ENCODE results near the gene EPX. TPM values are rescaled to one million over a fixed set of nuclear protein-coding genes. Genes with fewer than 3 reads are reported as not detected.

EPX gene
- total RNA-seq, 1 donor from 2014 or later = not detected

DNA sequence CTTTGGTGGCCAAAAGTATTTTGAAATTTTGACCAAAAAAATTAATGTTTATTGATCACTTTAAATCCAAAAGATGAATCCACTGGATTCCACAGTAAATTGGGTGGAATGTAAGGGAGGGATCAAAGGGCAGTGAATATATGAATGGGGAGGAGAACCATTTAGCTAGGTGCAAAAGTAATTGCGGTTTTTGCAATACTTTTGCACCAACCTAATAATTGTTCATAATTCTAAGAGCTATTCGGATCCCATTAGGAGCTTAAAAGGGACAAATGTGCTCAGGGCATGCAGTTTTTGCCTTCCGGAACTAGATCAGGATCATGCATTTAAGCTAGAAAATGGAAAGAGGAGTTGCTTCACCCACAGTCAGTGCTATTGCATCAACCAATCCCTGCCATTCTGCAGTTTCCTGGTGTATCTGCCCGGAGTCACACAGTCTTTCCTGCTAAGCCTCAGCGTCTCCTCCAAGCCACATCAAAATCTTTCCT is 45.7 kb downstream of the EPX start, which contains the start of gene LPO:
Gene LPO, plus strand, starts transcription at position 438 of the 488 bp plus-strand sequence. CDS start 4,396 bp downstream, outside the sequence.
- Mint-ChIP-seq H3K4me3 (ENCODE audit: low read depth) (no peak within 1 kb of the TSS), H3K36me3 (ENCODE audit: low read depth) (no peaks in the 10 kb centered on the region), H3K27ac (no peak within 1 kb of the TSS), H3K4me1 (ENCODE audit: low read depth) (no peaks in the 10 kb centered on the region), H3K27me3 (ENCODE audit: low read depth) (peaks cover 61% of the 10 kb centered on the region), H3K9me3 (no peaks in the 10 kb centered on the region)
- DNase-seq (ENCODE audit: low spot score) = no peak
- intact Hi-C loops (cut with micrococcal nuclease) = no loop called here

DNA sequence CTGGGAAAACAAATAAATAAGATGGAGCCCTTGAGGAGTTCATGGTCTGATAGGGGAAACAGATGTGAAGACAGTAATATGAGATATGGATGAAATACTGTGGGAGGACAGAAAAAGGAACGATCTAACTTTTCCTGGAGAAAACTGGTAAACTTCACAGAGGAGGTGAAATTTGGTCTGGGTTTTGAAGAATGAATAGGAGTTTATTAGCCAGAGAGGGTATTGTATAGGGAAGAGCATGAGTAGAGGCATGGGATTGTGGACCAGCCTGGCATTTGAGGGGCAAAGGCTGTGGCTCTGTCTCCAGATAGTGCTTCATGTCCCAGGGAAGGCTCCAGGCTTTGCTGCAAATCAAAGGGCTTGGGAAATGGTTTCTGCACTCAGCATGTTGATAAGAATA is 47.5 kb downstream of the EPX start:
- Mint-ChIP-seq H3K9me3 (no peaks in the 10 kb centered on the region), H3K27ac (no peak overlapping the region), H3K27me3 (ENCODE audit: low read depth) (peaks cover 61% of the 10 kb centered on the region)

DNA sequence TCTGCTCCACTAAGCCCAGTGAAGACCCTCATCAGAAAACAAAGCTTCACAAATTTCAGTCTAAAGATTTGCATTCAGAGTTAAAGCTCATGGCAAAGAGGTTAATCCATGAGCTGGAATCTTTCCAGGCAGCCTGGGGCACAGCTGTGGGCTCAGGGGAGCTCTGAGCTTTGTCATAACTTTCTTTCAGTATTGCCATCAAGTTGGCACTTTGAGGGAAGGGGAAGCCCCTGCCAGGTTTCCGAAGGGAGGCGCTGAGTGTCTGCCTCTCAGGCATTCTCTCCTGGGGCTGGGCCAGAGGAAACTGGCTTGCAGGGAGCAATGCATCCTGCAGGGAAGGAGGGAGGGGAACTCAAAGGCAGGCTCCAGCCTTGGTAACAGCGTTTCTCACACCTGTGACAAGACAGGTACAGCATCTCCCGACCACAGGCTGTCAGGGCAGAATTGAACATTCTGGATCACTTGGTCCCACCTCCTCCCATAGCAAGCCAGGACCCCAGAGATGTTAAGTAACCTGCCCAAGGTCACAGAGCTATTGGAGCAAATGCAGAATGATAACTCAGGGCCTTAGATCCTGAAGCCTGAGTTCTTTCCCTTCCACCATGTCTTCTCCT is 49.8 kb downstream of the EPX start:
- H3K27me3 Mint-ChIP-seq (ENCODE audit: low read depth) = peaks cover 53% of the 10 kb centered on the region
- intact Hi-C loops (cut with micrococcal nuclease) = no loop called here
- no peak overlapping the region for H3K4me3 Mint-ChIP-seq (ENCODE audit: low read depth)
- H3K27ac Mint-ChIP-seq = no peak overlapping the region
- no peak for DNase-seq (ENCODE audit: low spot score)
- no peaks in the 10 kb centered on the region for H3K9me3 Mint-ChIP-seq
- H3K4me1 Mint-ChIP-seq (ENCODE audit: low read depth) = no peaks in the 10 kb centered on the region
- H3K36me3 Mint-ChIP-seq (ENCODE audit: low read depth) = no peaks in the 10 kb centered on the region

More for the DNA sequence above, 47.5 kb downstream of the EPX start:
- Mint-ChIP-seq H3K36me3 (ENCODE audit: low read depth) (no peaks in the 10 kb centered on the region), H3K4me1 (ENCODE audit: low read depth) (no peaks in the 10 kb centered on the region), H3K4me3 (ENCODE audit: low read depth) (no peak overlapping the region)
- intact Hi-C loops (cut with micrococcal nuclease) = no loop called here
- no peak for DNase-seq (ENCODE audit: low spot score)

DNA sequence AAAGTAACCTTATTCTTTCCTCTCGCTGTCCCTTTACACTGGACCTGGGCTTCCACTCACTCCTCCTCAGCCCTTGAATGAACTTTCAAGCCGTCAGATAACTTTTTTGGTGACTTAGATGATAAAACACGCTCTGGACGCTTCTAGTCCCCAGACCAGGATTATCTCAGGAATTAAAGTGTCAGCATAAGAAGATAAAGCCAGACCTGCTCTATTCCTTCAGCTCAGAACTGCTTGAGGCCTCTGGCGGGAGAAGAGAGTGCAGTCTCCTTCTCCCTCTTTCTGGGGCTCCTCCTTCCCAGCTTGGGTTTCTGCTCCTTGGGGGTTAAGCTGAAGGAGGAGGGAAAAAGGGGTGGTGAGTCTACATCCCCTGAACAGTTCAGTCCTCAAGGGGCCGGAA is 52.4 kb downstream of the EPX start:
- H3K36me3 Mint-ChIP-seq (ENCODE audit: low read depth) = no peaks in the 10 kb centered on the region
- H3K27ac Mint-ChIP-seq = no peak overlapping the region
- intact Hi-C loops (cut with micrococcal nuclease) = no loop called here
- no peak overlapping the region for H3K4me3 Mint-ChIP-seq (ENCODE audit: low read depth)
- H3K4me1 Mint-ChIP-seq (ENCODE audit: low read depth) = peaks cover 15% of the 10 kb centered on the region
- peaks cover 54% of the 10 kb centered on the region for H3K27me3 Mint-ChIP-seq (ENCODE audit: low read depth)
- no peak for DNase-seq (ENCODE audit: low spot score)
- no peaks in the 10 kb centered on the region for H3K9me3 Mint-ChIP-seq

DNA sequence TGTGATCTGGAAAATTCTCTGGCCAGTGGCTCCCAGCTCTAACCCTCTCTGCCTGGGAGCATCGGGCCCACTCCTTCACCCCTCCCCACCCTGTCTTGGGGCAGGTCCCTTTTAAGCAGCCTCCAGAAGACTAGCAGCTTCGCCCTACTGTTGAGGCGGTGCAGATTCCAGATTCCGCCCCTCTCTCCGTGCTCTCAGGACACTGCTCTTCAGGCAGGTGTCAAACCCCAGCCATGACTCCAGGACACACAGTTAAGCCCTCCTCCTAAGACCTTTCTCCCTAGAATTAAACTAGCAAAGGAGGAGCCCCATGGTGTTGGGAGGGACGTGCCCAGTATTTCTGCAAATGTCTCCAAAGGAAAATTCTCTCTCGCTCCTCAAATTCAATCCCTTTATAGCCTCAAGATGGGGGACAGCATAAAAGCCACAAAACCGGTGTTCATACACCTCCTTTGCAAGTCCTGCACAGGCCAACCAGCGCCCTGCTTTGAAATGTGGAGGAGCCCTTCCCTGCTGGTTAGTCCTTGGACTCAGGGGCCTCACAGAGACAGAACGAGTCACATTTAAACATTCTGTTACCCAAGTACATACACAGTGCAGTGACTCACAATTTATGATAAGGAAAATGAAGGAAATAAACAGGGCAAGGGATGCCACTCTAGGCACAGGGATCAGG is 53.0 kb downstream of the EPX start:
- intact Hi-C loops (cut with micrococcal nuclease) = no loop called here
- Mint-ChIP-seq H3K27me3 (ENCODE audit: low read depth) (peaks cover 53% of the 10 kb centered on the region), H3K4me3 (ENCODE audit: low read depth) (no peak overlapping the region), H3K9me3 (no peaks in the 10 kb centered on the region), H3K4me1 (ENCODE audit: low read depth) (peaks cover 15% of the 10 kb centered on the region), H3K27ac (no peak overlapping the region), H3K36me3 (ENCODE audit: low read depth) (no peaks in the 10 kb centered on the region)
- no peak for DNase-seq (ENCODE audit: low spot score)

DNA sequence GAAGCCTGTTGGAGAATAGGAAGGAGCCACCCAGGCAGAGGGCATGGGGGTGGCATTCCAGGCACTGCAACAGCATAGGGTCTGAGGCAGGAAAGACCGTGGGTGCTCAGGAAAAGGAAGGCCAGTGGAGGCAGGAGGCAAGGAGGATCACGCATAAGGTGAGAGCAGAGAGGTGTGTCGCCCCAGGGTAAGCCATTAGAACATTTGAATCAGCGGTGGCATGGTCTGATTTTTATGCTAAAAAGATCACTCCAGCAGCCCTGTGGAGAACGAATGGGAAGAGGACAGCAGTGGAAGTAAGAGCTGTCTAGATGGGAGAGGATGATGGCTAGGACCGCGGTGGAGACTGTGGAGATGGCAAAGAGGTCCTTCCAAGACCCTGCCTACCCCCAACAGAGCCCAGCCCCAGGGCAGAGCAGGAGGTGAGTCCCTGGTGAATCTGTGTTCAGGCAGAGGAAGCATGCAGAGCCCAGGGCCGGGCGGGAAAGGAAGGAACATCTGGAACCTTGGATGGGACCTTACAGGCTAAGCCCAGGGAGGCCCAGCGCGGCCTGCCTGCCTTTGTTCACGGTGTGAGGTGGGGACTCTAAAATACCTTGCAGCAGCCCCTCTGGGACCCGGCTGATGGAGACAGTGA is 53.7 kb downstream of the EPX start:
- Mint-ChIP-seq H3K36me3 (ENCODE audit: low read depth) (no peaks in the 10 kb centered on the region), H3K9me3 (no peaks in the 10 kb centered on the region), H3K27me3 (ENCODE audit: low read depth) (peaks cover 55% of the 10 kb centered on the region), H3K4me1 (ENCODE audit: low read depth) (peaks cover 15% of the 10 kb centered on the region), H3K4me3 (ENCODE audit: low read depth) (no peak overlapping the region), H3K27ac (no peak overlapping the region)
- no peak for DNase-seq (ENCODE audit: low spot score)
- intact Hi-C loops (cut with micrococcal nuclease) = no loop called here

DNA sequence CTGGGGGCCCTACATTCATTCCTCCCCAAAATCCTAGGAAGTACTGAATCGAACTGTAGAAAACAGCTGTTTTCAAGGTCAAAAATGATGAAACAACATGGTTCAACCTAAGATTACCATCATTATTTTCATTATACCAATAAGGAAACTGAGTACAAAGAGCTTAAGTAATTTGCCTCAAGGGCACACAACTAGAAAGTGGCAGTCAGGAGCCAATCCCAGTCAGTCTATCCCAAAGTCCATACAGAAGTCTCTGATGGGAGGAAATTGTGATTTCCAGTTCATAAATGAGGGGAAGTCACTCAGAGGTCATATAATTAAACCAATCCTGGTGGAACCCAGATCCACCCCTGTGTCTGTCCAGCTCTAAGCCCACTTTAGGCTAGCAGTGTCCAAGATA is 54.3 kb downstream of the EPX start:
- no peak for DNase-seq (ENCODE audit: low spot score)
- H3K36me3 Mint-ChIP-seq (ENCODE audit: low read depth) = no peaks in the 10 kb centered on the region
- no peaks in the 10 kb centered on the region for H3K9me3 Mint-ChIP-seq
- no peak overlapping the region for H3K4me3 Mint-ChIP-seq (ENCODE audit: low read depth)
- intact Hi-C loops (cut with micrococcal nuclease) = no loop called here
- H3K4me1 Mint-ChIP-seq (ENCODE audit: low read depth) = peaks cover 15% of the 10 kb centered on the region
- H3K27me3 Mint-ChIP-seq (ENCODE audit: low read depth) = peaks cover 56% of the 10 kb centered on the region
- H3K27ac Mint-ChIP-seq = no peak overlapping the region

DNA sequence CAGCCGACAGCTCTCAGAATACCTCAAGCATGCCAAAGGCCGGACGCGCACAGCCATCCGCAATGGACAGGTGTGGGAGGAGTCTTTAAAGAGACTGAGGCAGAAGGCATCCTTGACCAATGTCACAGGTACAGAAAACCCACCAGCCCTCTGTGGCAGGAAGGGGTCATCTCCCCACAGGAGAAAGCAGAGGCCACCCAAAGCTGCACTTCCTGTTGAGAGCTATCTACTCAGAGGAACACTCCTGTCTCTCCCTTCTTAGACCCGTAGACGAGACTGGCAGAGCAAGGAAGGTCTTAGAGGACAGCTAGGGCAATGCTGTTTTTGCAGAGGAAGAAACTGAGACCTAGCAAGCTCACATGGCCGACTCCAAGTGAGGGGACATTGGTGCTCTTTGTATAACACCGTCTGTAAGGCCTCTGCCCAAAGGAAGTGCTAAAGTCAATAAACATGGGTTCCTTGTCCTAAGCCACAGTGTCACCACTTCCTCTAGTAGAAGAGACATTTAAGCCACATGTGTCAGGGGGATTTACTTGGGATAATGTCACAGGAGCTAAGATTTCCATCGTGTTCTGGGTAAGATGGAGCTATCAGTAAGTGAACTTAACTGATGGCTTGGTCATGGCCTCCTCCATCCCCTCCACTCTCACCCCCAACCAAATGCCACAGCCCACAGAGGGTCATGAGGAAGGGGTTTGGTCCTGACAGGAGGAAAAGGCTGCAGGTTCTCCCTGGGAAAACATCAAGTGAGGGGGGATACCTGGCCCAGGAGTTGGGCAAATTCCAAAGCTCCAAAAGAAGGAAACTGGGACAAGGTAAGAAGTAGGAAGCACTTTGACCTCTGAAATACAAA is 55.2 kb downstream of the EPX start:
- Mint-ChIP-seq H3K27ac (no peak overlapping the region), H3K9me3 (no peaks in the 10 kb centered on the region), H3K36me3 (ENCODE audit: low read depth) (no peaks in the 10 kb centered on the region), H3K4me1 (ENCODE audit: low read depth) (peaks cover 15% of the 10 kb centered on the region), H3K27me3 (ENCODE audit: low read depth) (peaks cover 57% of the 10 kb centered on the region), H3K4me3 (ENCODE audit: low read depth) (no peak overlapping the region)
- intact Hi-C loops (cut with micrococcal nuclease) = no loop called here
- DNase-seq (ENCODE audit: low spot score) = no peak

DNA sequence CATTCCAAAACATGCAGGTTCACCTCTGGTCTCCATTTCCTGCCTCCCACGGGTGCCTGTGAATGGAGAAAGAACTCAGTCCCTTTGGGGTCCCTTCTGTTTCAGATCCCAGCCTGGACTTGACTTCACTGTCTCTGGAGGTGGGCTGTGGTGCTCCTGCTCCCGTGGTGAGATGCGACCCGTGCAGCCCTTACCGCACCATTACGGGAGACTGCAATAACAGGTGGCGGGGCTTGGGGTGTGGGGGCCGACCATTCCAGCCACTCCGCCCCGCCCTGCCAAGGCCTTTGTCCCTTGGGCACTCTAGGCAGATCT is 56.4 kb downstream of the EPX start:
- no peak overlapping the region for H3K27ac Mint-ChIP-seq

DNA sequence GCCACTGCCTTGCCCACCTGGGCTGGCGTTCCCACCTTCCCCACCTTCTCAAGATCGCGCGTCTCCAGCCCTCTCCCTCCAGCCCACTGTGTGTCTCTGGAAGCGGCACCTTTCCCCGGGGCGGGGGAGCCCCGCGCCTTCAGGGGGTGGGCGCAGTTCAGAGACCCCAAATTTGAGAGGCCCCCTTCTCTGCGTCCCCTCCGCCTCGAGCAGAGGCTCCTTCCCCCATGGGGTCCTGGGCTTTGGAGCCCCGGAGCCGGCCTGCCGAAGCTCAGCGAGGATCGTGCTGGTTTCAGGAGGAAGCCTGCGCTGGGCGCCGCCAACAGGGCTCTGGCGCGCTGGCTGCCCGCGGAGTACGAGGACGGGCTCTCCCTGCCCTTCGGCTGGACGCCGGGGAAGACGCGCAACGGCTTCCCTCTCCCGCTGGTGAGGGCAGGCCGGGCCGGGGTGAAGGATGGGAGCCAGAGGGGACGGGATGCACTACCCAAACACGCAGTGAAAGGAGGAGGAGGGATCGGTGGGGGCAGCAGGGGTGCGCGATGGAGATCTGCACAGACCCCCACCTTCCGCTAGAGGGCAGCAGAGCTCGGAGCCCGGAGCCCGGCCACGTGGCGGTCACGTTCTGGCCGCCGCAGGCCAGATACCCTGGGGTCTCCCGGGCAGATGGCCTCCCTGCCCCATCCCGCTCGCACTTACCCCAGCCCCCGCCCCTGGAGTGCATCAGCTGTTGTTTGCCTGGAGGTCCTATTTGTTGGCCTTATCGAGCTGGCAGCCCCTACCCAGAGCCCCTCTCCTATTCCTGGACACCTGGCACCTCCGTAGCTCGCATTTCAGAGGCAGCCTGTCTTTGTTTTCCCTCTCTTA is 57.0 kb downstream of the EPX start:
- Mint-ChIP-seq H3K27ac (no peak overlapping the region), H3K4me1 (ENCODE audit: low read depth) (peaks cover 15% of the 10 kb centered on the region), H3K4me3 (ENCODE audit: low read depth) (peak overlapping the region; percentile 61), H3K27me3 (ENCODE audit: low read depth) (peaks cover 46% of the 10 kb centered on the region), H3K36me3 (ENCODE audit: low read depth) (no peaks in the 10 kb centered on the region), H3K9me3 (no peaks in the 10 kb centered on the region)
- intact Hi-C loops (cut with micrococcal nuclease) = no loop called here
- DNase-seq (ENCODE audit: low spot score) = peak; percentile 67

More for the DNA sequence above, 56.4 kb downstream of the EPX start:
- peaks cover 51% of the 10 kb centered on the region for H3K27me3 Mint-ChIP-seq (ENCODE audit: low read depth)
- no peaks in the 10 kb centered on the region for H3K9me3 Mint-ChIP-seq
- peaks cover 15% of the 10 kb centered on the region for H3K4me1 Mint-ChIP-seq (ENCODE audit: low read depth)
- no peak overlapping the region for H3K4me3 Mint-ChIP-seq (ENCODE audit: low read depth)
- no peaks in the 10 kb centered on the region for H3K36me3 Mint-ChIP-seq (ENCODE audit: low read depth)
- DNase-seq (ENCODE audit: low spot score) = no peak
- intact Hi-C loops (cut with micrococcal nuclease) = no loop called here

DNA sequence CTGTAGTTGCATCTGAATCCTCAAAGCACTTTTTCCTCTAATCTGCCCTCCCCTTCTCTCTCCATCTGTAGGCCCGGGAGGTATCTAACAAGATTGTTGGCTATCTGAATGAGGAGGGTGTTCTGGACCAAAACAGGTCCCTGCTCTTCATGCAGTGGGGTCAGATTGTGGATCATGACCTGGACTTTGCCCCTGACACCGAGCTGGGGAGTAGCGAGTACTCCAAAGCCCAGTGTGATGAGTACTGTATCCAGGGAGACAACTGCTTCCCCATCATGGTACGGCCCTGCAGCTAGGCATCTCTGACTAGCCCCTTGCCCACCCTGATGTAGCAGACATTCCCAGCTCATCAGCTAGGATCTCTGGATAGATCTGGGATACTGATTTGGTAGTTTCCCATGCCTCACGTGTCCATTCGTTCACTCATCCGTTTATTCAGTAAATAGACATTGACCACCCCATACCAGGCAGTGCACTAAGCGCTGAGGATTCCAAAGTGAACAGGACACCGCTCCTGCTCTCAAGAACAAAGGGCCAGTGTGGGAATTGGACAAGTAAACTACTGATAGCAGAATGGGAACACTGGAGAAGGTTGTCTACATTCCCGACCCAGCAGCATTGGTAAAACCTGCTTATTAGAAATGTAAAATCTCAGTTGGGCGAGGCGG is 58.0 kb downstream of the EPX start:
- peaks cover 15% of the 10 kb centered on the region for H3K4me1 Mint-ChIP-seq (ENCODE audit: low read depth)
- intact Hi-C loops (cut with micrococcal nuclease) = no loop called here
- peaks cover 48% of the 10 kb centered on the region for H3K27me3 Mint-ChIP-seq (ENCODE audit: low read depth)
- no peak for DNase-seq (ENCODE audit: low spot score)
- H3K9me3 Mint-ChIP-seq = no peaks in the 10 kb centered on the region
- no peaks in the 10 kb centered on the region for H3K36me3 Mint-ChIP-seq (ENCODE audit: low read depth)
- peak overlapping the region; percentile 34 for H3K27ac Mint-ChIP-seq
- peak overlapping the region; percentile 37 for H3K4me3 Mint-ChIP-seq (ENCODE audit: low read depth)

Data from activated T-helper 2 cell treated with anti-CD3 and anti-CD28 coated beads, Interferon-gamma antibody, Interleukin-2, Interleukin-4, amounts not matched to agents 10 μg/mL and 5 μg/mL and 100 μg/mL, durations not matched to agents 14 hours and 24 hours and 36 hours (primary cell).